ENCODE results near the gene XPNPEP1. TPM values are rescaled to one million over a fixed set of nuclear protein-coding genes. Genes with fewer than 3 reads are reported as not detected.
A peak's percentile ranks its signal among the peaks of the same experiment; 100 is the strongest.

Gene XPNPEP1
- total RNA-seq, 1 donor = 123 TPM

GRCh38 chr10:109960682-109961081 lies 37.4 kb upstream of the XPNPEP1 start:
- peak overlapping the region; percentile 53 for H3K27ac ChIP-seq (ENCODE audit: low read depth, low read length)
- no peaks in the 10 kb centered on the region for H3K79me2 ChIP-seq (ENCODE audit: insufficient read depth, low read length)
- H2AFZ ChIP-seq (ENCODE audit: low read length) = peak overlapping the region; percentile 14
- H4K20me1 ChIP-seq (ENCODE audit: insufficient read depth, low read length) = no peaks in the 10 kb centered on the region
- H3K4me3 ChIP-seq (ENCODE audit: insufficient read depth, low read length) = no peak overlapping the region
- TF ChIP-seq, protein P1, sequence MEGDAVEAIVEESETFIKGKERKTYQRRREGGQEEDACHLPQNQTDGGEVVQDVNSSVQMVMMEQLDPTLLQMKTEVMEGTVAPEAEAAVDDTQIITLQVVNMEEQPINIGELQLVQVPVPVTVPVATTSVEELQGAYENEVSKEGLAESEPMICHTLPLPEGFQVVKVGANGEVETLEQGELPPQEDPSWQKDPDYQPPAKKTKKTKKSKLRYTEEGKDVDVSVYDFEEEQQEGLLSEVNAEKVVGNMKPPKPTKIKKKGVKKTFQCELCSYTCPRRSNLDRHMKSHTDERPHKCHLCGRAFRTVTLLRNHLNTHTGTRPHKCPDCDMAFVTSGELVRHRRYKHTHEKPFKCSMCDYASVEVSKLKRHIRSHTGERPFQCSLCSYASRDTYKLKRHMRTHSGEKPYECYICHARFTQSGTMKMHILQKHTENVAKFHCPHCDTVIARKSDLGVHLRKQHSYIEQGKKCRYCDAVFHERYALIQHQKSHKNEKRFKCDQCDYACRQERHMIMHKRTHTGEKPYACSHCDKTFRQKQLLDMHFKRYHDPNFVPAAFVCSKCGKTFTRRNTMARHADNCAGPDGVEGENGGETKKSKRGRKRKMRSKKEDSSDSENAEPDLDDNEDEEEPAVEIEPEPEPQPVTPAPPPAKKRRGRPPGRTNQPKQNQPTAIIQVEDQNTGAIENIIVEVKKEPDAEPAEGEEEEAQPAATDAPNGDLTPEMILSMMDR (IDR thresholded peaks at IDR 0.05; ENCODE audit: extremely low read depth, low read depth, low read length) = no peak
- H3K4me1 ChIP-seq (ENCODE audit: insufficient read depth, low read length) = peaks cover 39% of the 10 kb centered on the region
- no peaks in the 10 kb centered on the region for H3K9me3 ChIP-seq (ENCODE audit: low read depth, low read length)
- no peaks in the 10 kb centered on the region for H3K27me3 ChIP-seq (ENCODE audit: insufficient read depth, low read length)
- H3K4me2 ChIP-seq (ENCODE audit: insufficient read depth, low read length) = no peak overlapping the region
- DNase-seq (ENCODE audit: insufficient read length, low spot score, missing footprints) = no peak
- no peaks in the 10 kb centered on the region for H3K36me3 ChIP-seq (ENCODE audit: insufficient read depth, low read length)

GRCh38 chr10:109959259-109960145 lies 36.2 kb upstream of the XPNPEP1 start:
- no peak overlapping the region for H3K4me2 ChIP-seq (ENCODE audit: insufficient read depth, low read length)
- no peaks in the 10 kb centered on the region for H3K79me2 ChIP-seq (ENCODE audit: insufficient read depth, low read length)
- H4K20me1 ChIP-seq (ENCODE audit: insufficient read depth, low read length) = no peaks in the 10 kb centered on the region
- no peak overlapping the region for H2AFZ ChIP-seq (ENCODE audit: low read length)
- H3K4me1 ChIP-seq (ENCODE audit: insufficient read depth, low read length) = peaks cover 32% of the 10 kb centered on the region
- TF ChIP-seq, protein P1 (IDR thresholded peaks at IDR 0.05; ENCODE audit: extremely low read depth, low read depth, low read length) = no peak
- no peak overlapping the region for H3K27ac ChIP-seq (ENCODE audit: low read depth, low read length)
- H3K36me3 ChIP-seq (ENCODE audit: insufficient read depth, low read length) = no peaks in the 10 kb centered on the region
- H3K27me3 ChIP-seq (ENCODE audit: insufficient read depth, low read length) = no peaks in the 10 kb centered on the region
- H3K4me3 ChIP-seq (ENCODE audit: insufficient read depth, low read length) = no peak overlapping the region
- no peaks in the 10 kb centered on the region for H3K9me3 ChIP-seq (ENCODE audit: low read depth, low read length)
- DNase-seq (ENCODE audit: insufficient read length, low spot score, missing footprints) = no peak

GRCh38 chr10:109958059-109958458 lies 34.7 kb upstream of the XPNPEP1 start:
- DNase-seq (ENCODE audit: insufficient read length, low spot score, missing footprints) = no peak
- Histone ChIP-seq H3K27ac (ENCODE audit: low read depth, low read length) (no peak overlapping the region), H3K27me3 (ENCODE audit: insufficient read depth, low read length) (no peaks in the 10 kb centered on the region), H3K4me2 (ENCODE audit: insufficient read depth, low read length) (no peak overlapping the region), H3K4me1 (ENCODE audit: insufficient read depth, low read length) (peaks cover 22% of the 10 kb centered on the region), H4K20me1 (ENCODE audit: insufficient read depth, low read length) (no peaks in the 10 kb centered on the region), H3K9me3 (ENCODE audit: low read depth, low read length) (no peaks in the 10 kb centered on the region), H3K4me3 (ENCODE audit: insufficient read depth, low read length) (no peak overlapping the region), H3K36me3 (ENCODE audit: insufficient read depth, low read length) (no peaks in the 10 kb centered on the region), H2AFZ (ENCODE audit: low read length) (no peak overlapping the region), H3K79me2 (ENCODE audit: insufficient read depth, low read length) (no peaks in the 10 kb centered on the region)
- TF ChIP-seq, protein P1 (IDR thresholded peaks at IDR 0.05; ENCODE audit: extremely low read depth, low read depth, low read length) = no peak

- H3K9me3 ChIP-seq (ENCODE audit: low read depth, low read length) = no peaks in the 10 kb centered on the region
- H4K20me1 ChIP-seq (ENCODE audit: insufficient read depth, low read length) = no peaks in the 10 kb centered on the region
- DNase-seq (ENCODE audit: insufficient read length, low spot score, missing footprints) = no peak
- peak overlapping the region; percentile 21 for H2AFZ ChIP-seq (ENCODE audit: low read length)
- no peak overlapping the region for H3K27ac ChIP-seq (ENCODE audit: low read depth, low read length)
- H3K4me3 ChIP-seq (ENCODE audit: insufficient read depth, low read length) = no peak overlapping the region
- H3K4me2 ChIP-seq (ENCODE audit: insufficient read depth, low read length) = no peak overlapping the region
- H3K4me1 ChIP-seq (ENCODE audit: insufficient read depth, low read length) = peaks cover 14% of the 10 kb centered on the region
- H3K79me2 ChIP-seq (ENCODE audit: insufficient read depth, low read length) = no peaks in the 10 kb centered on the region
- TF ChIP-seq, protein P1 (IDR thresholded peaks at IDR 0.05; ENCODE audit: extremely low read depth, low read depth, low read length) = no peak
- no peaks in the 10 kb centered on the region for H3K36me3 ChIP-seq (ENCODE audit: insufficient read depth, low read length)
- H3K27me3 ChIP-seq (ENCODE audit: insufficient read depth, low read length) = no peaks in the 10 kb centered on the region
These were observed 33.9 kb upstream of the XPNPEP1 start for GRCh38 chr10:109957092-109957797.

Data from osteoblast (primary cell).